SU-DHL-6 (cell line): ENCODE measurements around the gene PPT2.

ENCODE experiments used
- H2AFZ ChIP-seq: fragments of 200-600 bp; sonication (generic); 2 replicates; pipeline ENCODE4 v1.6.1; 2014; ENCODE audit warnings: low read depth, mild to moderate bottlenecking, moderate library complexity, mixed read lengths, antibody characterized with exemption, low read length; ENCODE audit not compliant: severe bottlenecking
- H3F3A ChIP-seq: fragments of 200-600 bp; shearing (Covaris generic); 2 replicates; pipeline ENCODE4 v1.6.0; 2016; ENCODE audit warnings: antibody characterized with exemption, mild to moderate bottlenecking; ENCODE audit not compliant: insufficient read depth
- H3K27ac ChIP-seq: fragments of 200-600 bp; sonication (generic); 2 replicates; pipeline ENCODE4 v1.5.1; 2016; ENCODE audit warnings: low read depth, mild to moderate bottlenecking, low read length, moderate library complexity, mixed read lengths
- H3K27me3 ChIP-seq: fragments of 200-600 bp; sonication (generic), shearing (Covaris generic); 2 replicates; pipeline ENCODE4 v1.6.0; 2014; ENCODE audit warnings: mild to moderate bottlenecking, low read length
- H3K36me3 ChIP-seq: fragments of 200-600 bp; sonication (generic); 2 replicates; pipeline ENCODE4 v1.6.1; 2014; ENCODE audit warnings: mild to moderate bottlenecking, low read length, mixed read lengths
- H3K4me2 ChIP-seq: fragments of 300-600, 200-600 bp; shearing (Covaris generic), sonication (generic); 2 replicates; pipeline ENCODE4 v1.6.0; 2014; ENCODE audit warnings: low read length, low read depth, mild to moderate bottlenecking; ENCODE audit not compliant: poor library complexity, severe bottlenecking
- H3K4me3 ChIP-seq: fragments of 200-600 bp; sonication (generic); 2 replicates; pipeline ENCODE4 v1.5.1; 2014; ENCODE audit warnings: antibody characterized with exemption, low read length, mild to moderate bottlenecking, mixed read lengths; ENCODE audit not compliant: insufficient read depth, poor library complexity, severe bottlenecking
- H3K79me2 ChIP-seq: fragments of 200-600 bp; sonication (generic); 2 replicates; pipeline ENCODE4 v1.6.1; 2014; ENCODE audit warnings: mild to moderate bottlenecking, low read length, moderate library complexity; ENCODE audit not compliant: insufficient read depth
- H3K9ac ChIP-seq: fragments of 200-600 bp; sonication (generic); 2 replicates; pipeline ENCODE4 v1.7.0; 2014; ENCODE audit warnings: mild to moderate bottlenecking, low read length
- H3K9me2 ChIP-seq: fragments of 200-600 bp; sonication (generic); replicated peaks from 2 replicates; pipeline ENCODE4 v1.6.1; 2014; ENCODE audit warnings: low read length; ENCODE audit not compliant: insufficient read depth
- H3K9me3 ChIP-seq: fragments of 200-600 bp; sonication (generic); 2 replicates; pipeline ENCODE4 v1.6.1; 2014; ENCODE audit warnings: low read length, mixed read lengths; ENCODE audit not compliant: insufficient read depth
- H4K20me1 ChIP-seq: fragments of 200-600 bp; sonication (generic); 2 replicates; pipeline ENCODE4 v1.6.1; 2014; ENCODE audit warnings: low read depth, mild to moderate bottlenecking, antibody characterized with exemption, low read length, moderate library complexity, mixed read lengths
- CTCF ChIP-seq: fragments of 200-600 bp; sonication (generic); IDR thresholded peaks from one replicate; pipeline ENCODE4 v1.5.1; 2017; ENCODE audit warnings: antibody characterized with exemption, mild to moderate bottlenecking, low read length, moderate library complexity; ENCODE audit not compliant: insufficient read depth, poor library complexity, severe bottlenecking
- EZH2phosphoT487 ChIP-seq: fragments of 200-600 bp; sonication (generic), shearing (Covaris generic); conservative IDR thresholded peaks from 2 replicates; pipeline ENCODE4 v1.6.1; 2018; ENCODE audit warnings: mild to moderate bottlenecking, antibody characterized with exemption, low read length, moderate library complexity, mixed read lengths

PPT2 gene

DNA sequence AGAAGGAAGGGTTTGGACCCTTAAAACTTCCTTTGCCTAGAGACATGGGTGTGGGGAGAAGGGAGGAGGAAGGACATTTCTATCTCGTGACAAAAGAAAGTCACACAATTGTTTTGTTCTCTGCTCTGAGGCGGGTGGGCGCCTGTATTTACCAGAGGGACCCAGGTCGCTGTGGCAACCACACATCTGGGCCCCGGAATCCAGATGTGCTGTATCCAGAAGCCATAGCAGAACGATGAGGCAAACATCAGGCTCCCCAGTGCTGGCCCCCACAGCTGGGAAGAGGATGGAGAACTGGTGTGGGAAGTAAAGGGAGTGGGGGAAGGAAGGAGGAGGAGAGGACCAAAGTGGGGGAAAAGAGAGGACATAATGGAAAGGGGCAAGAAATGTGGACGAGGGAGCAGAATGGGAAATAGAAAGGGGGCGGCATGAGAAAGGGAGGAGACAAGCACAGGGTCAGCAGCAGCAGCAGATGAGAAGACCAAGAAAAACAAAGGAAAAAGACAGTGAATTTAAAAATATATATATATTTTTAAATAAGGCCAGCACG, 41.4 kb upstream of the PPT2 start:
- Histone ChIP-seq H3K79me2 (no peaks in the 10 kb centered on the region), H3K27ac (no peak overlapping the region), H3F3A (no peaks in the 10 kb centered on the region), H3K9ac (no peak overlapping the region), H3K4me3 (no peak overlapping the region), H2AFZ (no peak overlapping the region), H3K27me3 (no peaks in the 10 kb centered on the region), H3K9me3 (no peaks in the 10 kb centered on the region), H4K20me1 (no peaks in the 10 kb centered on the region), H3K9me2 (no peaks in the 10 kb centered on the region), H3K36me3 (no peaks in the 10 kb centered on the region), H3K4me2 (no peak overlapping the region)
- TF ChIP-seq EZH2phosphoT487, result no peak
- no peak for TF ChIP-seq CTCF

- Histone ChIP-seq H3F3A (no peaks in the 10 kb centered on the region), H3K27me3 (no peaks in the 10 kb centered on the region), H2AFZ (no peak overlapping the region), H3K4me2 (no peak overlapping the region), H3K4me3 (no peak overlapping the region), H3K27ac (no peak overlapping the region), H3K9ac (no peak overlapping the region), H3K9me2 (no peaks in the 10 kb centered on the region), H3K79me2 (no peaks in the 10 kb centered on the region), H3K9me3 (no peaks in the 10 kb centered on the region), H3K36me3 (no peaks in the 10 kb centered on the region; the same call in 1 of the 2 replicates), H4K20me1 (no peaks in the 10 kb centered on the region)
- TF ChIP-seq CTCF (no peak), EZH2phosphoT487 (no peak)
Measured at GRCh38 chr6:32113386-32114352, 40.3 kb upstream of the PPT2 start.

- Histone ChIP-seq H3K4me3 (no peak overlapping the region), H3K9me2 (no peaks in the 10 kb centered on the region), H3K36me3 (no peaks in the 10 kb centered on the region; the same call in 1 of the 2 replicates), H3F3A (no peaks in the 10 kb centered on the region), H3K27ac (no peak overlapping the region), H3K79me2 (no peaks in the 10 kb centered on the region), H3K4me2 (no peak overlapping the region), H2AFZ (no peak overlapping the region), H4K20me1 (no peaks in the 10 kb centered on the region), H3K9me3 (no peaks in the 10 kb centered on the region), H3K9ac (no peak overlapping the region), H3K27me3 (no peaks in the 10 kb centered on the region)
- TF ChIP-seq CTCF (no peak), EZH2phosphoT487 (no peak)
Measured at GRCh38 chr6:32114796-32115195, 39.1 kb upstream of the PPT2 start.
